HepG2 (cell line): ENCODE results near the gene PPFIA3. TPM values are rescaled to one million over a fixed set of nuclear protein-coding genes. Genes with fewer than 3 reads are reported as not detected.
A peak's percentile ranks its signal among the peaks of the same experiment; 100 is the strongest.

Experiments used
- ATAC-seq: fragments of 200-7000 bp; cut with Tn5 transposase; 3 replicates; pipeline ENCODE4 v1.9.1; 2020; ENCODE audit warnings: mild to moderate bottlenecking, moderate library complexity
- BruUV-seq: library from RNA; stranded (reverse); fragments of 400-500 nt; replicated peaks from 2 replicates; lab custom pipeline; 2021; lab: Mats Ljungman, UMichigan
- CTCF ChIA-PET: fragments of 300-600 bp; formaldehyde crosslinking; extraction: SDS; loops from one replicate; lab custom pipeline; 2021; ENCODE audit warnings: low total read pairs, inconsistent platforms, low intra/inter-chr PET ratio; lab: Yijun Ruan, JAX
- POLR2A ChIA-PET: fragments of 350-600 bp; sonication (Branson Sonifier 250); formaldehyde crosslinking; loops from one replicate; lab custom pipeline; 2020; ENCODE audit warnings: antibody characterized with exemption, inconsistent platforms; lab: Yijun Ruan, JAX
- DNase-seq: peaks from one replicate; pipeline ENCODE4 v3.0.0-alpha.2; 2015; ENCODE audit warnings: low spot score
- FAIRE-seq: peaks from 3 replicates; lab custom pipeline; 2011; peaks lifted over from hg19 to GRCh38; lab: Jason Lieb, UNC
- H2AFZ ChIP-seq: one replicate; pipeline ENCODE4 v1.6.1; 2011; ENCODE audit warnings: low read length, inconsistent platforms
- H3K27ac ChIP-seq: fragments of 300-600 bp; 3 replicates; pipeline ENCODE4 v1.8.0; 2011; ENCODE audit warnings: mixed run types, mild to moderate bottlenecking, mixed read lengths, low read length, inconsistent platforms; ENCODE audit not compliant: insufficient read depth; ENCODE audit errors: extremely low read length
- H3K27me3 ChIP-seq, 2 experiments: fragments of 200-600 bp in 1 of 2; 2 replicates in 1 of 2; 3 replicates in 1 of 2; pipeline versions ENCODE4 v1.6.0 to v1.8.0; 2011; ENCODE audit warnings: low read length in 2 of 2, mild to moderate bottlenecking in 2 of 2, moderate library complexity in 2 of 2, inconsistent platforms in 1 of 2; ENCODE audit not compliant: insufficient read depth in 2 of 2, control insufficient read depth in 1 of 2
- H3K36me3 ChIP-seq, 2 experiments: fragments of 200-600 bp in 1 of 2; replicated peaks in 1 of 2; 2 replicates in 1 of 2; 3 replicates in 1 of 2; pipeline versions ENCODE4 v1.5.1 to v1.8.0; 2011; ENCODE audit warnings: low read length in 2 of 2, inconsistent platforms in 1 of 2; ENCODE audit not compliant: insufficient read depth in 2 of 2, control insufficient read depth in 1 of 2
- H3K4me1 ChIP-seq: 2 replicates; pipeline ENCODE4 v1.5.1; 2012; ENCODE audit warnings: low read length, inconsistent platforms; ENCODE audit not compliant: insufficient read depth
- H3K4me2 ChIP-seq: 2 replicates; pipeline ENCODE4 v1.6.0; 2011; ENCODE audit warnings: low read depth, low read length, inconsistent platforms
- H3K4me3 ChIP-seq, 3 experiments: fragments of 200-600 bp in 1 of 3; sonication (generic), shearing (Covaris generic) in 1 of 3; replicated peaks in 1 of 3; 2 replicates each; pipeline ENCODE4 v1.5.1; 2011 to 2016; ENCODE audit warnings: low read length in 3 of 3, inconsistent platforms in 2 of 3, low read depth in 2 of 3, mild to moderate bottlenecking in 2 of 3, control low read depth in 1 of 3, mixed read lengths in 1 of 3; ENCODE audit not compliant: insufficient read depth in 1 of 3
- H3K79me2 ChIP-seq: one replicate; pipeline ENCODE4 v1.6.1; 2011; ENCODE audit warnings: low read length, inconsistent platforms; ENCODE audit not compliant: insufficient read depth
- H3K9ac ChIP-seq: 2 replicates; pipeline ENCODE4 v1.6.0; 2011; ENCODE audit warnings: mild to moderate bottlenecking, low read depth, low read length, inconsistent platforms; ENCODE audit not compliant: insufficient read depth
- H3K9me3 ChIP-seq: 2 replicates; pipeline ENCODE4 v1.5.1; 2012; ENCODE audit warnings: mild to moderate bottlenecking, low read length
- H4K20me1 ChIP-seq: 2 replicates; pipeline ENCODE4 v1.6.0; 2011; ENCODE audit warnings: inconsistent platforms, mild to moderate bottlenecking, low read length, moderate library complexity; ENCODE audit not compliant: insufficient read depth
- DBP ChIP-seq: sonication (generic); formaldehyde crosslinking; IDR thresholded peaks from 2 replicates; pipeline ENCODE4 v1.4.0; 2020; ENCODE audit warnings: missing genetic modification reagents; ENCODE audit errors: not compliant biosample characterization
- RBFOX2 ChIP-seq: fragments of 200-400 bp; formaldehyde crosslinking; IDR thresholded peaks from 2 replicates; pipeline ENCODE4 v1.6.1; 2017; ENCODE audit warnings: low read depth, mild to moderate bottlenecking, low read length
- THAP7 ChIP-seq: sonication (generic); formaldehyde crosslinking; IDR thresholded peaks from 2 replicates; pipeline ENCODE4 v1.8.1; 2023; ENCODE audit warnings: mild to moderate bottlenecking, missing genetic modification reagents
- ZNF343 ChIP-seq: sonication (generic); formaldehyde crosslinking; IDR thresholded peaks from 2 replicates; pipeline ENCODE4 v1.4.0; 2020; ENCODE audit warnings: mild to moderate bottlenecking, missing genetic modification reagents
- ZNF430 ChIP-seq: sonication (generic); formaldehyde crosslinking; IDR thresholded peaks from 2 replicates; pipeline ENCODE4 v1.9.0; 2021; ENCODE audit warnings: mild to moderate bottlenecking, missing genetic modification reagents
- ZNF572 ChIP-seq: sonication (generic); formaldehyde crosslinking; IDR thresholded peaks from 2 replicates; pipeline ENCODE4 v1.5.1; 2020; ENCODE audit warnings: mild to moderate bottlenecking, missing genetic modification reagents
- WGBS: methylation state at CpG from one replicate; pipeline ENCODE4 v1.1.6; 2017; ENCODE audit warnings: low lambda C conversion rate; 5-methylcytosine and 5-hydroxymethylcytosine counted together
- in situ Hi-C: cut with HindIII; loops from 2 replicates; pipeline ENCODE4 v1.10.0; 2017; ENCODE audit warnings: low pct_unique_long_range_greater_than_20kb; ENCODE audit not compliant: extremely low pct_ligation_motif_present
- intact Hi-C: fragments of 100-400 bp; cut with micrococcal nuclease; formaldehyde crosslinking; loops from one replicate; pipeline ENCODE4 v1.10.0; 2022; ENCODE audit not compliant: unreplicated experiment
- polyA plus RNA-seq, 8 experiments: library from polyadenylated mRNA; depleted of rRNA in 3 of 8; stranded (reverse) in 7 of 8; unstranded in 1 of 8; fragments of >200 nt; fragmentation: Illumina TruSeq in 4 of 8; extraction: Trizol in 4 of 8; gene quantifications; 2 replicates each; pipeline versions ENCODE4 v1.2.1 to v1.2.3, GENCODE V29; 2011 to 2016; ENCODE audit warnings: low read depth in 4 of 8, missing spikeins in 1 of 8, mixed read lengths in 1 of 8; ENCODE audit not compliant: insufficient read depth in 1 of 8
- total RNA-seq, 5 experiments: library from RNA; depleted of rRNA; stranded (reverse); fragments of >200 nt; fragmentation: Illumina TruSeq; extraction: Trizol; gene quantifications; 2 replicates each; pipeline ENCODE4 v1.2.3, GENCODE V29; 2016; ENCODE audit warnings: low read depth in 1 of 5
- TF ChIP-seq, protein P1 (sequence below): sonication (generic); formaldehyde crosslinking; IDR thresholded peaks from 2 replicates; pipeline ENCODE4 v1.4.0; 2020; ENCODE audit warnings: missing genetic modification reagents

The PPFIA3 gene
- total and polyA plus RNA-seq, 2 of the 13 experiments (the other 11 are each of a cell fraction or from before 2014, with no cell fraction given): 6.7 to 8.6 TPM

DNA sequence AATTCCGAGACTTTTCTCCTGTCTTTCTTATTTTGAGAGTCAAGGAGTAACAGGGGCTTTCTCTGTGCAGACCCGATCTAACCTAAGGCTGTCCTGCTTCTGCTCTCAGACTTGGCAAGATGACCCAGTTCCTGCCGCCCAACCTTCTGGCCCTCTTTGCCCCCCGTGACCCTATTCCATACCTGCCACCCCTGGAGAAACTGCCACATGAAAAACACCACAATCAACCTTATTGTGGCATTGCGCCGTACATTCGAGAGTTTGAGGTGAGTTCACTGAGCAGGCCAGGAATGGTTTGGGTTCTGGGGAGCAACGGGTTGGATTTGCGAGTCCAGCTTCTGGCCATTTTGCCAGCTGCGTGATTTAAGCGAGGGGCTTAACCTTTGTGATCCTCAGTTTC is 33.0 kb upstream of the PPFIA3 start:
- DNase-seq (no peak), FAIRE-seq (no peak), ATAC-seq (no peak)
- Histone ChIP-seq H3K4me1 (peaks cover 43% of the 10 kb centered on the region), H3K4me2 (peak overlapping the region; percentile 99), H3K36me3 (peaks cover 20 to 31% of the 10 kb centered on the region in 2 experiments), H3K9me3 (no peaks in the 10 kb centered on the region; the same call in 1 of the 2 replicates), H3K27ac (peak overlapping the region; percentile 94), H3K9ac (peak overlapping the region; percentile 99), H3K4me3 (peak overlapping the region; percentile 91 to 97 (median 93)), H2AFZ (no peak overlapping the region), H3K27me3 (no peaks in the 10 kb centered on the region; a peak in 1 of 5 replicates), H3K79me2 (peaks cover 47% of the 10 kb centered on the region), H4K20me1 (peaks cover 38% of the 10 kb centered on the region)
- no TSS peak for BruUV-seq
- POLR2A ChIA-PET: interaction anchor here (1.1 to 1.2 kb wide), 2 partner anchors 11 to 27 kb away, joined by 4 to 6 read pairs; no protein-coding TSS in a partner anchor
- TF ChIP-seq ZNF430 (CRISPR knock-in tag) (0 out of 2 replicates have a peak, but pooled peaks have one; percentile 55), ZNF572 (0 out of 2 replicates have a peak, but pooled peaks have one; percentile 26), ZNF343 (CRISPR knock-in tag) (no peak)
- CTCF ChIA-PET: no interaction called here
- 20% methylated on average over 11 of the region's 11 CpGs for WGBS
- intact Hi-C loops (no loop called here), in situ Hi-C loops (no loop called here)

- peak; percentile 51; the same call in 1 of the 2 replicates for TF ChIP-seq RBFOX2
- TF ChIP-seq, protein P1, sequence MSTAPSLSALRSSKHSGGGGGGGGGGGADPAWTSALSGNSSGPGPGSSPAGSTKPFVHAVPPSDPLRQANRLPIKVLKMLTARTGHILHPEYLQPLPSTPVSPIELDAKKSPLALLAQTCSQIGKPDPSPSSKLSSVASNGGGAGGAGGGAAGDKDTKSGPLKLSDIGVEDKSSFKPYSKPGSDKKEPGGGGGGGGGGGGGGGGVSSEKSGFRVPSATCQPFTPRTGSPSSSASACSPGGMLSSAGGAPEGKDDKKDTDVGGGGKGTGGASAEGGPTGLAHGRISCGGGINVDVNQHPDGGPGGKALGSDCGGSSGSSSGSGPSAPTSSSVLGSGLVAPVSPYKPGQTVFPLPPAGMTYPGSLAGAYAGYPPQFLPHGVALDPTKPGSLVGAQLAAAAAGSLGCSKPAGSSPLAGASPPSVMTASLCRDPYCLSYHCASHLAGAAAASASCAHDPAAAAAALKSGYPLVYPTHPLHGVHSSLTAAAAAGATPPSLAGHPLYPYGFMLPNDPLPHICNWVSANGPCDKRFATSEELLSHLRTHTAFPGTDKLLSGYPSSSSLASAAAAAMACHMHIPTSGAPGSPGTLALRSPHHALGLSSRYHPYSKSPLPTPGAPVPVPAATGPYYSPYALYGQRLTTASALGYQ: no peak
- TF ChIP-seq THAP7 (CRISPR knock-in tag): no peak
- TF ChIP-seq DBP: no peak
- DNase-seq: no peak
Measured at GRCh38 chr19:49091391-49092038, 27.8 kb upstream of the PPFIA3 start.

More at GRCh38 chr19:49091391-49092038, 27.8 kb upstream of the PPFIA3 start:
- H3K9ac ChIP-seq: no peak overlapping the region
- ATAC-seq (no peak), FAIRE-seq (no peak)
- H3K9me3 ChIP-seq: no peaks in the 10 kb centered on the region
- H3K27me3 ChIP-seq: no peaks in the 10 kb centered on the region; a peak in 1 of 5 replicates
- ChIA-PET POLR2A (no interaction called here), CTCF (no interaction called here)
- H3K4me3 ChIP-seq: no peak overlapping the region
- 98% methylated on average over 16 of the region's 17 CpGs for WGBS
- in situ Hi-C loops: loop anchor here (10.0 kb wide), 1 partner anchor 103 kb away; no protein-coding TSS in a partner anchor
- no TSS peak for BruUV-seq
- H3K4me2 ChIP-seq: no peak overlapping the region
- peaks cover 25% of the 10 kb centered on the region for H3K4me1 ChIP-seq
- peaks cover 47% of the 10 kb centered on the region for H3K79me2 ChIP-seq
- H4K20me1 ChIP-seq: peaks cover 38% of the 10 kb centered on the region
- intact Hi-C loops: no loop called here
- H2AFZ ChIP-seq: no peak overlapping the region
- H3K36me3 ChIP-seq: peaks cover 38 to 67% of the 10 kb centered on the region in 2 experiments
- no peak overlapping the region for H3K27ac ChIP-seq
